Astrocyte of the cerebellum (primary cell): Measurements from ENCODE around the gene RBM45.
"Not testable (repeated sequence)": the region's sequence is repeated elsewhere in the genome, so short reads cannot be mapped to it uniquely, and the experiment has no call there.

ENCODE experiments used
- DNase-seq: peaks from one replicate; pipeline ENCODE4 v3.0.0-alpha.2; 2011; ENCODE audit warnings: low read depth
- H3K4me3 ChIP-seq: 2 replicates; pipeline ENCODE4 v1.5.1; 2011; ENCODE audit warnings: mild to moderate bottlenecking, low read depth, low read length, moderate library complexity
- CTCF ChIP-seq: IDR thresholded peaks from 2 replicates; pipeline ENCODE4 v1.5.1; 2012; ENCODE audit warnings: low read length, low read depth, moderate library complexity, mild to moderate bottlenecking; ENCODE audit errors: missing control alignments
- in situ Hi-C: cut with HindIII; loops from 2 replicates; pipeline ENCODE4 v1.10.0; 2017; ENCODE audit warnings: low sequenced_read_pairs

The RBM45 gene

GRCh38 chr2:178070824-178071223 is 41.4 kb upstream of the RBM45 start:
- in situ Hi-C loops: no loop called here
- TF ChIP-seq CTCF: no peak
- no peak overlapping the region for H3K4me3 ChIP-seq
- no peak for DNase-seq

- no peak for DNase-seq
- in situ Hi-C loops: no loop called here
- no peak for TF ChIP-seq CTCF
- peak overlapping the region; percentile 50 for H3K4me3 ChIP-seq
These were observed 40.2 kb upstream of the RBM45 start for GRCh38 chr2:178072000-178072382.

- H3K4me3 ChIP-seq: peak within 1 kb of the TSS; percentile 50
- peak; percentile 40 for DNase-seq
- TF ChIP-seq CTCF: no peak
- in situ Hi-C loops: no loop called here
These were observed 39.6 kb upstream of the RBM45 start, which contains the start of gene PDE11A for GRCh38 chr2:178072383-178073301. Gene PDE11A, minus strand, starts transcription at chr2:178072777. Its CDS starts 340 bp downstream, at chr2:178072437.

- H3K4me3 ChIP-seq: no peak overlapping the region
- no peak for TF ChIP-seq CTCF
- no peak for DNase-seq
- in situ Hi-C loops: no loop called here
These were observed 37.9 kb upstream of the RBM45 start for GRCh38 chr2:178074123-178075005.

GRCh38 chr2:178075006-178075326 is 37.3 kb upstream of the RBM45 start:
- TF ChIP-seq CTCF: no peak
- H3K4me3 ChIP-seq: no peak overlapping the region
- in situ Hi-C loops: no loop called here
- DNase-seq: no peak

- TF ChIP-seq CTCF: no peak
- no peak for DNase-seq
- in situ Hi-C loops: no loop called here
- H3K4me3 ChIP-seq: no peak overlapping the region
These were observed 36.1 kb upstream of the RBM45 start for GRCh38 chr2:178076130-178076529.

- H3K4me3 ChIP-seq, DNase-seq, in situ Hi-C loops: not testable (repeated sequence)
These were observed 33.0 kb upstream of the RBM45 start for GRCh38 chr2:178079279-178079678.
